HEK293T (cell line): Measurements from ENCODE around the gene CYP26C1.

ENCODE experiments used
- BHLHE40 ChIP-seq: fragments of 450-650 bp; IDR thresholded peaks from 2 replicates; pipeline ENCODE4 v1.6.1; 2016; ENCODE audit warnings: mild to moderate bottlenecking, moderate library complexity, borderline replicate concordance
- CTBP1 ChIP-seq: fragments of 450-650 bp; IDR thresholded peaks from 2 replicates; pipeline ENCODE4 v1.6.1; 2016; ENCODE audit warnings: borderline replicate concordance
- ELF4 ChIP-seq: fragments of 450-650 bp; IDR thresholded peaks from 2 replicates; pipeline ENCODE4 v1.6.1; 2017; ENCODE audit warnings: antibody characterized with exemption
- FOXM1 ChIP-seq: fragments of 450-650 bp; IDR thresholded peaks from 2 replicates; pipeline ENCODE4 v1.6.1; 2017; ENCODE audit warnings: mild to moderate bottlenecking, borderline replicate concordance
- NFRKB ChIP-seq: fragments of 450-650 bp; IDR thresholded peaks from 2 replicates; pipeline ENCODE4 v1.6.1; 2016; ENCODE audit warnings: mild to moderate bottlenecking, moderate library complexity
- PKNOX1 ChIP-seq: fragments of 450-650 bp; IDR thresholded peaks from 2 replicates; pipeline ENCODE4 v1.6.1; 2016
- SP1 ChIP-seq: fragments of 450-650 bp; IDR thresholded peaks from 2 replicates; pipeline ENCODE4 v1.6.1; 2017

GRCh38 chr10:93088466-93088865, 27.9 kb downstream of the CYP26C1 start:
- TF ChIP-seq CTBP1 = no peak
- TF ChIP-seq ELF4 = no peak
- TF ChIP-seq SP1 = no peak
- TF ChIP-seq NFRKB = no peak
- no peak for TF ChIP-seq PKNOX1
- TF ChIP-seq BHLHE40 = no peak
- TF ChIP-seq FOXM1 = no peak
